ENCODE measurements around the gene GJC1.

DNA sequence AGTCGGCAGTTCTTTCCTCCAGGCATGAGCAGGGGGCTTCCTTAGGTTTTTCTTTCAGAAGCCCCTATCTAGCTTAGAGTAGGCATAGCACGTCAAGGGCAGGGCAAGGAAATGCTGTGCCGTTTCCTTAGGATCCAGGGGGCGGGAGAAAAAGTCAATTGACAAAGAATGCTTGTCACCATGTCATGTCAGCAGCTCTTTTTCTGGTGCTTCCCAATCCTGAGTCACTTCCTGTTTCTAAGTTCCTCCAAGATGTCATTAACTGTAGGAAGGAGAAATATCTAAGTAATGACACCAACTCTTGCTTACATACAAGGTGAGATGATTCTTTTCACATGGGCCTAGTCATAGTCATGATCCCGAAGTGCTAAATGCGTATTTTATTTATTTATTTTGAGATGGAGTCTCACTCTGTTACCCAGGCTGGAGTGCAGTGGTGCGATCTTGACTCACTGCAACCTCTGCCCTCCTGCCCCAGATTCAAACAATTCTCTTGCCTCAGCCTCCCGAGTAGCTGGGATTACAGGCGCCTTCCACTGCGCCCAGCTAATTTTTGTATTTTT is 35.2 kb downstream of the GJC1 start:
- TF ChIP-seq POLR2A (IDR thresholded peaks at IDR 0.05) (no peak), CTCF (IDR thresholded peaks at IDR 0.05) (no peak)

All from esophagus squamous epithelium (tissue), 4 donors.